Left lobe of liver (tissue), 2 donors: Measurements from ENCODE around the gene STIMATE. TPM values are rescaled to one million over a fixed set of nuclear protein-coding genes. Genes with fewer than 3 reads are reported as not detected.

Experiments used
- ATAC-seq: fragments of 200-7000 bp; cut with Tn5 transposase; one replicate; pipeline ENCODE4 v1.9.1; 2020; ENCODE audit warnings: mild to moderate bottlenecking, moderate library complexity
- DNase-seq: peaks from one replicate; pipeline ENCODE4 v3.0.0-alpha.2; 2020; ENCODE audit warnings: low spot score
- total RNA-seq: library from RNA; stranded (reverse); gene quantifications from one replicate; pipeline ENCODE4 v1.2.1, GENCODE V29; 2021
- donor health status: DM: no; HTN: no; CAD: no; lungs with moderate emphysema.
- donor health status: DM: no; HTN: yes; CAD: no.

Gene STIMATE
- total RNA-seq, 1 donor from 2014 or later, result 36.4 TPM

GRCh38 chr3:52894756-52895155 lies 2.6 kb downstream of the STIMATE start:
- ATAC-seq, result no peak
- DNase-seq, result no peak

- ATAC-seq, result peak; percentile 72
- peak; percentile 89 for DNase-seq
These were observed 3.6 kb downstream of the STIMATE start for GRCh38 chr3:52893723-52894122.

GRCh38 chr3:52892625-52893311 lies 4.6 kb downstream of the STIMATE start:
- DNase-seq (peak; percentile 43), ATAC-seq (no peak)

GRCh38 chr3:52892290-52892624 lies 5.1 kb downstream of the STIMATE start:
- ATAC-seq, result peak; percentile 67
- peak; percentile 78 for DNase-seq

GRCh38 chr3:52891615-52892081 lies 5.7 kb downstream of the STIMATE start:
- peak; percentile 45 for ATAC-seq
- DNase-seq, result peak; percentile 43

- DNase-seq, result peak; percentile 50
- ATAC-seq, result peak; percentile 10
These were observed 6.2 kb downstream of the STIMATE start for GRCh38 chr3:52891164-52891563.

- DNase-seq (peak; percentile 18), ATAC-seq (no peak)
These were observed 6.6 kb downstream of the STIMATE start for GRCh38 chr3:52890735-52891134.

- ATAC-seq, result no peak
These were observed 7.4 kb downstream of the STIMATE start for GRCh38 chr3:52889901-52890300.

GRCh38 chr3:52887166-52887565 lies 10.2 kb downstream of the STIMATE start:
- ATAC-seq, result peak; percentile 53
- peak; percentile 40 for DNase-seq

More at GRCh38 chr3:52889901-52890300, 7.4 kb downstream of the STIMATE start:
- DNase-seq, result peak; percentile 28

GRCh38 chr3:52886049-52886730 lies 11.2 kb downstream of the STIMATE start:
- ATAC-seq (peak; percentile 29), DNase-seq (peak; percentile 28)

- ATAC-seq, result no peak
- DNase-seq, result no peak
These were observed 15.0 kb downstream of the STIMATE start for GRCh38 chr3:52882377-52882776.

- DNase-seq (peak; percentile 30), ATAC-seq (no peak)
These were observed 15.5 kb downstream of the STIMATE start for GRCh38 chr3:52881871-52882270.

- ATAC-seq (no peak), DNase-seq (no peak)
These were observed 16.9 kb downstream of the STIMATE start for GRCh38 chr3:52880474-52880873.

GRCh38 chr3:52880047-52880446 lies 17.3 kb downstream of the STIMATE start:
- ATAC-seq, result no peak
- no peak for DNase-seq

- ATAC-seq (no peak), DNase-seq (no peak)
These were observed 17.8 kb downstream of the STIMATE start for GRCh38 chr3:52879581-52879980.

- DNase-seq (no peak), ATAC-seq (peak; percentile 70)
These were observed 18.3 kb downstream of the STIMATE start for GRCh38 chr3:52879090-52879489.

- ATAC-seq (peak; percentile 17), DNase-seq (no peak)
These were observed 20.3 kb downstream of the STIMATE start for GRCh38 chr3:52877085-52877484.

GRCh38 chr3:52874864-52875587 lies 22.3 kb downstream of the STIMATE start:
- DNase-seq (no peak), ATAC-seq (no peak)

- ATAC-seq, result no peak
- no peak for DNase-seq
These were observed 23.1 kb downstream of the STIMATE start for GRCh38 chr3:52874160-52874701.

- peak; percentile 44 for ATAC-seq
- DNase-seq, result no peak
These were observed 23.8 kb downstream of the STIMATE start for GRCh38 chr3:52873433-52874159.

- DNase-seq (no peak), ATAC-seq (no peak)
These were observed 25.1 kb downstream of the STIMATE start for GRCh38 chr3:52872245-52872644.
